ENCODE data around the gene FBN1.

FBN1 gene

GRCh38 chr15:48645558-48646330, at the start of gene FBN1:
Gene FBN1 (minus strand): TSS chr15:48645709. CDS start chr15:48644769, 940 bp downstream.
- peak; percentile 82 to 84 for DNase-seq
- TF ChIP-seq GATA1 (IDR thresholded peaks at IDR 0.05; ENCODE audit: low read depth, low read length) (no peak), POLR2A (IDR thresholded peaks at IDR 0.05; ENCODE audit: low read length) (peak; percentile 25)

GRCh38 chr15:48693484-48693883, 48.0 kb upstream of the FBN1 start:
- no peak for TF ChIP-seq POLR2A (IDR thresholded peaks at IDR 0.05; ENCODE audit: low read length)
- no peak for TF ChIP-seq GATA1 (IDR thresholded peaks at IDR 0.05; ENCODE audit: low read depth, low read length)
- peak in 1 of 2 experiments; percentile 42 for DNase-seq

GRCh38 chr15:48688493-48688892, 43.0 kb upstream of the FBN1 start:
- no peak for DNase-seq
- TF ChIP-seq GATA1 (IDR thresholded peaks at IDR 0.05; ENCODE audit: low read depth, low read length) (no peak), POLR2A (IDR thresholded peaks at IDR 0.05; ENCODE audit: low read length) (no peak)

- no peak for DNase-seq
- TF ChIP-seq GATA1 (IDR thresholded peaks at IDR 0.05; ENCODE audit: low read depth, low read length) (no peak), POLR2A (IDR thresholded peaks at IDR 0.05; ENCODE audit: low read length) (no peak)
Measured at GRCh38 chr15:48683991-48684765, 38.7 kb upstream of the FBN1 start.

GRCh38 chr15:48682942-48683651, 37.6 kb upstream of the FBN1 start:
- no peak for TF ChIP-seq POLR2A (IDR thresholded peaks at IDR 0.05; ENCODE audit: low read length)
- DNase-seq, result peak; percentile 61 to 85

GRCh38 chr15:48681353-48681752, 35.8 kb upstream of the FBN1 start:
- DNase-seq, result no peak
- TF ChIP-seq POLR2A (IDR thresholded peaks at IDR 0.05; ENCODE audit: low read length) (no peak), GATA1 (IDR thresholded peaks at IDR 0.05; ENCODE audit: low read depth, low read length) (no peak)

GRCh38 chr15:48680841-48681240, 35.3 kb upstream of the FBN1 start:
- DNase-seq, result no peak
- TF ChIP-seq GATA1 (IDR thresholded peaks at IDR 0.05; ENCODE audit: low read depth, low read length) (no peak), POLR2A (IDR thresholded peaks at IDR 0.05; ENCODE audit: low read length) (no peak)

- no peak for DNase-seq
- TF ChIP-seq GATA1 (IDR thresholded peaks at IDR 0.05; ENCODE audit: low read depth, low read length), result no peak
- TF ChIP-seq POLR2A (IDR thresholded peaks at IDR 0.05; ENCODE audit: low read length), result no peak
Measured at GRCh38 chr15:48679952-48680351, 34.4 kb upstream of the FBN1 start.

GRCh38 chr15:48678851-48679250, 33.3 kb upstream of the FBN1 start:
- DNase-seq, result no peak
- TF ChIP-seq GATA1 (IDR thresholded peaks at IDR 0.05; ENCODE audit: low read depth, low read length) (no peak), POLR2A (IDR thresholded peaks at IDR 0.05; ENCODE audit: low read length) (no peak)

- TF ChIP-seq POLR2A (IDR thresholded peaks at IDR 0.05; ENCODE audit: low read length) (no peak), GATA1 (IDR thresholded peaks at IDR 0.05; ENCODE audit: low read depth, low read length) (no peak)
- DNase-seq, result no peak
Measured at GRCh38 chr15:48677821-48678220, 32.3 kb upstream of the FBN1 start.

- TF ChIP-seq GATA1 (IDR thresholded peaks at IDR 0.05; ENCODE audit: low read depth, low read length) (no peak), POLR2A (IDR thresholded peaks at IDR 0.05; ENCODE audit: low read length) (no peak)
- no peak for DNase-seq
Measured at GRCh38 chr15:48675436-48675835, 29.9 kb upstream of the FBN1 start.

DNA sequence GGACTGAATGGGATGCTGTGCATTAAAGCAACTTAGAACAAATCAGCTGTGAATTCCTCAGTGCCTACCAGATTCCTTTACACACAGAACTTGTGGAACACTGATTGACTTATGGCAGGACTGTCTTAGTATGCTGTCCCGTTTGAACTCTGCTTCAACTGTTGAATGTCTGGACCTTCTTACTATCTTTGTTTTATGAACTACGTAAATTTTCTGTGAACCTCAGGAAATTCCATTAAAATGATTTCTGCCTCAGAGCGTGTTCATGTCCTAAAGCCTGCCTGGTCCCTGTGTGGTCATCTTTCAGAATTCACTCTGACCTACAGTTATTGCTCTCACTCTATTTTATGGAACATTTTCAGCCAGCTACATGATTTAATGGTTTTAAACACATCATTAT, 29.4 kb upstream of the FBN1 start:
- DNase-seq, result no peak
- TF ChIP-seq GATA1 (IDR thresholded peaks at IDR 0.05; ENCODE audit: low read depth, low read length) (no peak), POLR2A (IDR thresholded peaks at IDR 0.05; ENCODE audit: low read length) (no peak)

GRCh38 chr15:48672206-48672605, 26.7 kb upstream of the FBN1 start:
- DNase-seq, result no peak
- no peak for TF ChIP-seq GATA1 (IDR thresholded peaks at IDR 0.05; ENCODE audit: low read depth, low read length)
- TF ChIP-seq POLR2A (IDR thresholded peaks at IDR 0.05; ENCODE audit: low read length), result no peak
